NB4 (cell line): ENCODE data around the gene SHANK1.
"Not testable (repeated sequence)": the region's sequence is repeated elsewhere in the genome, so short reads cannot be mapped to it uniquely, and the experiment has no call there.

Experiments
- CTCF ChIP-seq: IDR thresholded peaks from one replicate; pipeline ENCODE4 v1.5.1; 2012; ENCODE audit warnings: low read depth, low read length
- TF ChIP-seq, protein P1 (sequence below): IDR thresholded peaks from 2 replicates; pipeline ENCODE4 v1.6.1; 2011; ENCODE audit warnings: low read depth, low read length

DNA sequence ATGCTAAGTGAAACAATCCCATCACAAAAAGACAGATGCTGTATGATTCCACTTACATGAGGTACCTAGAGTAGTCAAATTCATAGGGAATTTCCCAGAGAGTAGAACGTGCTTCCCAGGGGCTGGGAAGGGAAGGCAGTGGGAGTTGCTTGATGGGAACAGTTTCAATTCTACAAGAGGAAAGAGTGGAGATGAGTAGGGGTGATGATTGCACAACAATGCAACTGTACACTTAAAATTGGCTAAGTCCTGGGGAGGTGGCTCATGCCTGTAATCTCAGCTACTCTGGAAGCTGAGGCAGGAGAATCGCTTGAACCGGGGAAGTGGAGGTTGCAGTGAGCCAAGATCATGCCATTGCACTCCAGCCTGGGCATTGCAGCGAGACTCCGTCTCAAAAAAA lies 101.2 kb downstream of the SHANK1 start:
- not testable (repeated sequence) for TF ChIP-seq CTCF
- TF ChIP-seq, protein P1, sequence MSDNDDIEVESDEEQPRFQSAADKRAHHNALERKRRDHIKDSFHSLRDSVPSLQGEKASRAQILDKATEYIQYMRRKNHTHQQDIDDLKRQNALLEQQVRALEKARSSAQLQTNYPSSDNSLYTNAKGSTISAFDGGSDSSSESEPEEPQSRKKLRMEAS, result not testable (repeated sequence)
